Measurements from ENCODE around the gene RNF13. TPM values are rescaled to one million over a fixed set of nuclear protein-coding genes. Genes with fewer than 3 reads are reported as not detected.

RNF13 gene
- total and polyA plus RNA-seq, 2 donors (not counting 3 experiments of a cell fraction or from before 2014, with no cell fraction given) = 16.4 to 27.1 TPM

DNA sequence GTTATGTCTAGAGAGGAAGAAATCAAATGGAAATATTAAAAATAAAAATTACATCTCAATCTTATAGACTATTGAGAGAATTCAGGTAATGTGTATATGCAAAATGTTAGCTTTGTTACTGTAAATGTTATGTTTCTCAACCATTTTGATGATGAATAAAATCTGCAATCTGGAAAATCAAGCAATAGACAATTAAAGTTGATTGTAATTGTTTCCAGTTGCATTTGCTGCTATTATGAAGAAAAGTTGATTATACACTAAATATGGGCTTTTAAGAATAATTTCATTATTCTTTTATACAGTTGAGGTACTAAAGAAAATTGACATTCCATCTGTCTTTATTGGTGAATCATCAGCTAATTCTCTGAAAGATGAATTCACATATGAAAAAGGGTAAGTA, 88.8 kb downstream of the RNF13 start:
- Histone ChIP-seq H3K9me1 (replicated peaks; ENCODE audit: control insufficient read depth, extremely low read depth, insufficient read depth, low read length) (no peaks in the 10 kb centered on the region), H3K4me3 (replicated peaks in 1 of 3; ENCODE audit: insufficient read depth in 1 of 3, low read depth in 1 of 3, low read length in 3 of 3) (no peak overlapping the region), H3K27me3 (ENCODE audit: control insufficient read depth in 2 of 2, insufficient read depth in 2 of 2, low read length in 2 of 2) (no peaks in the 10 kb centered on the region), H3K9ac (replicated peaks; ENCODE audit: extremely low read depth, insufficient read depth, low read length) (no peak overlapping the region), H3K27ac (ENCODE audit: insufficient read depth, low read depth, low read length) (no peak overlapping the region), H3K4me2 (ENCODE audit: insufficient read depth, low read length) (no peak overlapping the region), H3K36me3 (ENCODE audit: control insufficient read depth in 2 of 2, extremely low read depth in 1 of 2, insufficient read depth in 2 of 2, low read length in 2 of 2) (no peaks in the 10 kb centered on the region), H4K20me1 (replicated peaks; ENCODE audit: control insufficient read depth, extremely low read depth, insufficient read depth, low read length) (no peaks in the 10 kb centered on the region), H3K79me2 (ENCODE audit: control insufficient read depth, insufficient read depth, low read length) (no peaks in the 10 kb centered on the region), H3K4me1 (ENCODE audit: control insufficient read depth, extremely low read depth, insufficient read depth, low read length) (peaks cover 6% of the 10 kb centered on the region), H2AFZ (ENCODE audit: low read depth, low read length) (no peak overlapping the region), H3K9me3 (replicated peaks; ENCODE audit: control insufficient read depth, insufficient read depth, low read length) (no peaks in the 10 kb centered on the region)
- FAIRE-seq = no peak
- dilution Hi-C loops (cut with MboI; ENCODE audit: extremely low pct_ligation_motif_present, low sequenced_read_pairs) (no loop called here), intact Hi-C loops (cut with micrococcal nuclease) (no loop called here)
- TF ChIP-seq GATA2 (IDR thresholded peaks at IDR 0.05; ENCODE audit: insufficient read depth, insufficient read length, low read depth, low read length) = no peak
- TF ChIP-seq FOS (IDR thresholded peaks at IDR 0.05; ENCODE audit: borderline replicate concordance, insufficient read depth, low read length) = no peak
- TF ChIP-seq POLR2A (IDR thresholded peaks at IDR 0.05; ENCODE audit: low read depth, low read length) = no peak
- no peak for TF ChIP-seq POLR2AphosphoS5 (IDR thresholded peaks at IDR 0.05; ENCODE audit: insufficient read depth, low read depth, low read length)
- TF ChIP-seq, protein P1, sequence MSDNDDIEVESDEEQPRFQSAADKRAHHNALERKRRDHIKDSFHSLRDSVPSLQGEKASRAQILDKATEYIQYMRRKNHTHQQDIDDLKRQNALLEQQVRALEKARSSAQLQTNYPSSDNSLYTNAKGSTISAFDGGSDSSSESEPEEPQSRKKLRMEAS (IDR thresholded peaks at IDR 0.05; ENCODE audit: insufficient read depth, insufficient read length) = no peak
- no peak for TF ChIP-seq EZH2 (IDR thresholded peaks at IDR 0.05; ENCODE audit: borderline replicate concordance, low read depth, low read length, severe bottlenecking)
- no peak for TF ChIP-seq MYC (IDR thresholded peaks at IDR 0.05; ENCODE audit: low read depth, low read length)
- no peak for TF ChIP-seq JUN (IDR thresholded peaks at IDR 0.05; ENCODE audit: borderline replicate concordance, insufficient read depth, insufficient read length, low read depth)
- TF ChIP-seq, protein P2, sequence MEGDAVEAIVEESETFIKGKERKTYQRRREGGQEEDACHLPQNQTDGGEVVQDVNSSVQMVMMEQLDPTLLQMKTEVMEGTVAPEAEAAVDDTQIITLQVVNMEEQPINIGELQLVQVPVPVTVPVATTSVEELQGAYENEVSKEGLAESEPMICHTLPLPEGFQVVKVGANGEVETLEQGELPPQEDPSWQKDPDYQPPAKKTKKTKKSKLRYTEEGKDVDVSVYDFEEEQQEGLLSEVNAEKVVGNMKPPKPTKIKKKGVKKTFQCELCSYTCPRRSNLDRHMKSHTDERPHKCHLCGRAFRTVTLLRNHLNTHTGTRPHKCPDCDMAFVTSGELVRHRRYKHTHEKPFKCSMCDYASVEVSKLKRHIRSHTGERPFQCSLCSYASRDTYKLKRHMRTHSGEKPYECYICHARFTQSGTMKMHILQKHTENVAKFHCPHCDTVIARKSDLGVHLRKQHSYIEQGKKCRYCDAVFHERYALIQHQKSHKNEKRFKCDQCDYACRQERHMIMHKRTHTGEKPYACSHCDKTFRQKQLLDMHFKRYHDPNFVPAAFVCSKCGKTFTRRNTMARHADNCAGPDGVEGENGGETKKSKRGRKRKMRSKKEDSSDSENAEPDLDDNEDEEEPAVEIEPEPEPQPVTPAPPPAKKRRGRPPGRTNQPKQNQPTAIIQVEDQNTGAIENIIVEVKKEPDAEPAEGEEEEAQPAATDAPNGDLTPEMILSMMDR (IDR thresholded peaks at IDR 0.05; ENCODE audit: extremely low read depth in 1 of 2, insufficient read depth in 1 of 2, low read depth in 1 of 2, low read length in 2 of 2) = no peak
- POLR2A ChIA-PET = no interaction called here
- DNase-seq (ENCODE audit: low read depth, low spot score) = no peak
- CTCF ChIA-PET = interaction anchor here (1.2 to 1.7 kb wide), 3 partner anchors 9 to 22 kb away, joined by 3 to 9 read pairs (median 5); no protein-coding TSS in a partner anchor
- BruUV-seq (replicated peaks) = no TSS peak

Measured in endothelial cell of umbilical vein (primary cell).